Activated CD8-positive, alpha-beta memory T cell treated with anti-CD3 and anti-CD28 coated beads for 1 hour (primary cell): ENCODE data around the gene FITM2.

Experiments used
- DNase-seq, 2 donors: peaks; one replicate each; pipeline ENCODE4 v3.0.0-alpha.2; 2020; ENCODE audit warnings: low read depth in 1 of 2; ENCODE audit errors: extremely low read depth in 1 of 2

FITM2 gene

GRCh38 chr20:44284032-44284431 is 27.0 kb downstream of the FITM2 start:
- no peak for DNase-seq

GRCh38 chr20:44282192-44282591 is 28.8 kb downstream of the FITM2 start:
- no peak for DNase-seq

GRCh38 chr20:44280387-44280786 is 30.6 kb downstream of the FITM2 start:
- DNase-seq, result no peak

GRCh38 chr20:44279228-44279627 is 31.8 kb downstream of the FITM2 start:
- DNase-seq, result no peak

- no peak for DNase-seq
Observed at GRCh38 chr20:44274303-44275017, 36.5 kb downstream of the FITM2 start.

- DNase-seq, result no peak
Observed at GRCh38 chr20:44273231-44274215, 37.5 kb downstream of the FITM2 start.

- DNase-seq, result no peak
Observed at GRCh38 chr20:44271915-44272663, 38.9 kb downstream of the FITM2 start.

- no peak for DNase-seq
Observed at GRCh38 chr20:44268802-44269201, 42.2 kb downstream of the FITM2 start.

- DNase-seq, result no peak
Observed at GRCh38 chr20:44264287-44264686, 46.7 kb downstream of the FITM2 start.

- DNase-seq, result no peak
Observed at GRCh38 chr20:44258226-44258890, 52.6 kb downstream of the FITM2 start.

GRCh38 chr20:44256961-44257360 is 54.0 kb downstream of the FITM2 start:
- DNase-seq, result no peak

GRCh38 chr20:44255942-44256341 is 55.1 kb downstream of the FITM2 start:
- no peak for DNase-seq

- DNase-seq, result no peak
Observed at GRCh38 chr20:44254073-44254472, 56.9 kb downstream of the FITM2 start.

GRCh38 chr20:44253528-44253927 is 57.5 kb downstream of the FITM2 start:
- DNase-seq, result no peak
